HG02623 (cell line): ENCODE data around the gene GSTM5.
"Not testable (repeated sequence)": the region's sequence is repeated elsewhere in the genome, so short reads cannot be mapped to it uniquely, and the experiment has no call there.

Experiments
- ATAC-seq: cut with Tn5 transposase; IDR thresholded peaks from one replicate; pipeline ENCODE4 v1.9.1; 2021; ENCODE audit warnings: moderate library complexity; ENCODE audit not compliant: unreplicated experiment

The GSTM5 gene

DNA sequence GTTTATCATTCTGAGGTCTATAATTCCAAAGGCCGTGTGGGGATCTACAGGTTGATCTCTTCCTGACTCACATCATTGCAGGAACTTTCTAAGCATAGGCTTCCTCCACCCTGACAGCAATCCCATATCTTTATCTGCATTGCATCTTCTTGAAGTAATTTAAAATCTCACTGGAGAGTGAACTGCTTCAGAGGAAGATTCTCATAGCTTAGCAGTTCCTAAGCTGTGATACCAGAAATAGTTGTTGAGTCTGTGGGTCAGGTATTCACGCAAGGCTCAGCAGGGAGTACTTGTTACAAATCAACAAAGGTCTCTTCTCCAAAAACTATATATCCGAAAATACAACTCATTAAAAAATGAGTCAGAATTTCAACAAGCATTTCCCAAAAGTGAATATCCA, 16.9 kb upstream of the GSTM5 start:
- not testable (repeated sequence) for ATAC-seq

DNA sequence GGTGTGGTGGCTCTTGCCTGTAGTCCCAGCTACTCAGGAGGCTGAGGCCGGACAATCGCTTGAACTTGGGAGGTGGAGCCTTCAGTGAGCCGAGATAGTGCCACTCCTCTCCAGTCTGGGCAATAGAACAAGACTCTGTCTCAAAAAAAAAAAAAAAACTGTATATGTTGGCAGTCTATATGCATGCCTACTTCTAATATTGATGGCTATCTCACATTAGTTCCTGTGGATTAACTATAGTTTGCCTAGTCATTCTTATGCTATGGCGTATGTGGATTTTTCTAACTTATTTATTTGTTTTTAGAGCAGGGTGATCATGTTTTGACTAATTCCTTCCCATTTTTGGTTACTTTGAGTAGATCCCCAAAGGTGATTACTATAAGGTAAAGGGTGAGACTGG, 15.0 kb upstream of the GSTM5 start:
- ATAC-seq = no peak

DNA sequence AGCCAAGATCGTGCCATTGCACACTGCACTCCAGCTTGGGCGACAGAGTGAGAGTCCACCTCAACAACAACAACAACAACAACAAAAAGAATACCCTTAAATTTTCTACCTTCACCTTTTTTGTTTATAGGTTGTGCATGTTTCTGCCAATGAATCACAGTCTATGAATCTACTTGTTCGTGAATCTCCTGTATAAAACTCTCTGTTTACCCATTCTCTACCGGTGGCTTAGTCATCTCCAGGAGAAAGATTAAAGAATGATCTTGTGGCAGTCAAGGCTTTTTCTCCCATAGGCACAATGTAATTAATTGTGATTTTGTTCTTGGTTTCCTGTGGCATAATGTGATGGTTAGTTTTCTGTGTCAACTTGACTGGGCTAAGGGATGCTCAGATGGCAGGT, 14.2 kb upstream of the GSTM5 start:
- not testable (repeated sequence) for ATAC-seq

DNA sequence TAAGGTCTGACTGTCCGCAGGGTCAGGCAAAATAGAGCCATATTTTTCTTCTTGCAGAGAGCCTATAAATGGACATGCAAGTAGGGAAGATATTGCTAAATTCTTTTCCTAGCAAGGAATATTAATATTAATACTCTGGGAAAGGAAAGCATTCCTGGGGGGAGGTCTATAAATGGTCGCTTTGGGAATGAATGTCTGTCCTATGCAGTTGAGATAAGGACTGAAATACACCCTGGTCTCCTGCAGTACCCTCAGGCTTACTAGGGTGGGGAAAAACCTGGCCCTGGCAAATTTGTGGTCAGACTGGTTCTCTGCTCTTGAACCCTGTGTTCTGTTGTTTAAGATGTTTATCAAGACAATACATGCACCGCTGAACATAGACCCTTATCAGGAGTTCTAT, 9.1 kb upstream of the GSTM5 start:
- not testable (repeated sequence) for ATAC-seq

DNA sequence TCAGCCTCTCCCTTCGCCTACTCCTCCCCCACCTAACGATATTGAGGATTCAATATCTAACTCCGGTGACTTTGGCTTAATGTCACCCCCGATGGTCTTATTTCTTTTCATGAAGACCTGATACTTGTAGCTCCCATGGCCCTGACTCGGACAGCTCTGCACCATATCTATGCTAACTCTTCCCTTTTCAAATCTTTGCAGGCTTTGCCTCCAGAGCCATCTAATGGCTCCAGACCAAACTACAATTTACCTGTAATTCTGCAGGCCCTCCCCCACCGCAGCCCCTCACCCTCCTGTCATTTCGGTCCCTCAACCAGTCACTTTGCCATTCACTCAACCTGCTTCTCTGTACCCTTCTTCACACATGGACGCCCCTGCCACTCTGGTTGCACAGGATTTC, 7.9 kb upstream of the GSTM5 start:
- no peak for ATAC-seq

DNA sequence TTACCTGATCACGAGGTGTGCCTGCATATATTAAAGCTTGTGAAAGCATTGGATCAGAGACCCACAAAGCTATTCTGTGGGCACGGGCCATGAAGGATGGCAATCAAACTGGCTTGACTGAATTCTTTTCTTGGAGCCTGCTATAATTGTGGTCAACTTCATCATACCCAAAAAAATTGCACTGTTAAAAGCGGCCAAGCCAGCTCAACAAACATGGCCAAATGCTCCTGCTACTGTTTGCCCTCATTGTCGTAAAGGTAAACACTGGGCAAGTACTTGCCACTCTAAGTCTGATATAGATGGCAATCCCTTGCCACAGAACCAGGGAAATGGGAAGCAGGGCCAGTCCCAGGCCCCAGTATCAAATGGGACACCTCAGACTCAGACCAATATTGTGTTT, 6.6 kb upstream of the GSTM5 start:
- ATAC-seq = no peak

DNA sequence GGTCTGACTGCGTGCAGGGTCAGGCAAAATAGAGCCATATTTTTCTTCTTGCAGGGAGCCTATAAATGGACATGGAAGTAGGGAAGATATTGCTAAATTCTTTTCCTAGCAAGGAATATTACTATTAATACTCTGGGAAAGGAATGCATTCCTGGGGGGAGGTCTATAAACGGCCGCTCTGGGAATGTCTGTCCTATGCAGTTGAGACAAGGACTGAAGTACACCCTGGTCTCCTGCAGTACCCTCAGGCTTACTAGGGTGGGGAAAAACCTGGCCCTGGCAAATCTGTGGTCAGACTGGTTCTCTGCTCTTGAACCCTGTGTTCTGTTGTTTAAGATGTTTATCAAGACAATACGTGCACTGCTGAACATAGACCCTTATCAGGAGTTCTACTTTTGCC, 3.1 kb upstream of the GSTM5 start:
- not testable (repeated sequence) for ATAC-seq

DNA sequence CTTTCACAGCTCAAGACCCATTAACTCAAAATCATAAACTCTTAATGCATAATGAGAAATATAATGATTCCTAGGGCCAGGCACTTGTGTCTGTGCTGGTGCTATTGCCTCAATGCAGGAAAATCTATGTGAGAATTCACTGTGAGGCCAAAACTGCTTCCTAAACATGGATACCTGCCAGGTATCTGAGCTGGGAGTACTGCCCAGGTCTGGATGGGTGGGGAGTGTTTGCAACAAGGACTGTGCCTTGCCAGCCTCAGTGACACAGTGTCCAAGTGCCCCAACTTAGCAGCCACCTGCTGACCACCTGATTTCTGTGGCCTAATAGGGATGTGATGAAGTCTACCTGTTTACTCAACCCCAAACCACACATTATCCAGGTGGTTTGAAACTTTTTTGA, 2.2 kb upstream of the GSTM5 start:
- not testable (repeated sequence) for ATAC-seq

DNA sequence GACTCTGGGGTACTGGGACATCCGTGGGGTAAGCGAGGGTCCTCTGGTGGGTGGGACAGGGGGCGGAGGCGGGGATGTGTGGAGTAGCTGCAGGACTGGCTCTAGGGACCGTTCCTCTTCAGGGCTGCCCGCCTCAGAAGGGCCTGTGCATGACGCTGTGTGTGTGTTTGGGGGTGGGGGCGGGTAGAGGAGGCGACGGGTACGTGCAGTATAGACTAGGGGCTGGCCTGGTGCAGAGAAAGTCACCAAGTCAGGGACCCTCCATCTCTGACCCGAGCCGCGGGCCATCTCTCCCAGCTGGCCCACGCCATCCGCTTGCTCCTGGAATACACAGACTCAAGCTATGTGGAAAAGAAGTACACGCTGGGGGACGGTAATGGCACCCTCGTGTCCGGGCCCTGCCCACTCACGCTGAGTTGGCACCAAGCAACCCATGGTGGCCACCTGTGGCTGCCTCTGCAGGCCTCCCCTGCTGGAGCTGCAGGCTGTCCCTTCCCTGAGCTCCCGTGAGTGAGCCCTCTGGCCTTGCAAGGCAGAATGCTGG, 342 bp downstream of the GSTM5 start:
- no peak for ATAC-seq

DNA sequence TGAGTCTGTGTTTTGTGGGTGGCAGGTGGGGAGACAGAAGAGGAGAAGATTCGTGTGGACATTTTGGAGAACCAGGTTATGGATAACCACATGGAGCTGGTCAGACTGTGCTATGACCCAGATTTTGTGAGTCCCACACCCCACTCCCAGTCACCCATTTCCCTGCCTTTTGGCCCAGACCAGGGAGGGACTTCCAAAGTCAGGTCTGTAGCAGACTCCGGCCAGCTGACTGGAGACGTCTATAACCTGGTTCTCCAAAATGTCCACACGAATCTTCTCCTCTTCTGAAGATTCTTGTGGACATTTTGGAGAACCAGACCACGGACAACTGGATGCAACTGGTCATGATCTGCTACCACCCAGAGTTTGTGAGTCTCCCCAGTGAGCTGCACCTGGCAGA, 1.6 kb downstream of the GSTM5 start:
- ATAC-seq = no peak

DNA sequence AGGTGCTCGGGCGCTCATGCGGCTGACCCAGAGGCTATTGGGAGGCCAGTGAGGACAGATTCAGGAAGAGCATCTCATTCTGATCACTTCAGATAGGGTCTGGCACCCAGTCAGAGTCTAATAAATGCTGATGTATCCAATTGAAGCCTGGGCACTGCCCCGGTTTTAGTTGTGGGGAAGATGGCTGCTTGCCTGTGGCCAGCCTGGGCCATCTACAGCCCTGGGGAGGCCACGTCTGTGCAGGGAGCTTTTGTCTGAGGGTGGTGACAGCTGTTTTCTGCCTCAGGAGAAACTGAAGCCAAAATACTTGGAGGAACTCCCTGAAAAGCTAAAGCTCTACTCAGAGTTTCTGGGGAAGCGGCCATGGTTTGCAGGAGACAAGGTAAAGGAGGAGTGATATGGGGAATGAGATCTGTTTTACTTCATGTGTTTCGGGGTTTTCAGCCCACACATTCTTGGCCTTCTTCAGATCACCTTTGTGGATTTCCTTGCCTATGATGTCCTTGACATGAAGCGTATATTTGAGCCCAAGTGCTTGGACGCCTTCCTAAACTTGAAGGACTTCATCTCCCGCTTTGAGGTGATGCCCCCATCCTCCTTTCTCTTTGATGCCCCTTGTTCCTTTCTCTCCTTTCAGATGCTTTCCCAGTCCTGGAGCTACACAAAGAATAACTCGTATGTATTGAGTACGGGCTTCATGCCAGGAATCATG, 2.8 kb downstream of the GSTM5 start:
- ATAC-seq = no peak

DNA sequence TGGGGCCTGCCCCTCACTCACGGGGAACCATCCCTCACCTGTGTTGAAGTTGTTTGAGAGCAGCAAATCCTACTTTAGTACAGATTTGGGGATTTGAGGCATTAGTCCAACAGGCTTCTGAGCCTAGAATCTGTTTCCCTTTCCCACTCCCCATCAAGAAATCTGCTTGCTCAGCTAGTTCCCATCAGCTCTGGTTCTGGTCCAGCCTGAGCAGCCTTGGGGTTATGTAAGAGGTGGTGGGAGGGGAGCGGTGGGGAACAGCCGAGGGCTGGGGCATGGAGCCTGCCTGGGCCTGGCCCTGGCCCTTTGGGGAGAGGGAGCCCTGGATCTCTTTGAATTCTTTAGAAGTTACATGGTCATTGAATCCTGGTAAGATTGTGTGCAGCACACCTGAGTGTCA, 4.1 kb downstream of the GSTM5 start:
- no peak for ATAC-seq

DNA sequence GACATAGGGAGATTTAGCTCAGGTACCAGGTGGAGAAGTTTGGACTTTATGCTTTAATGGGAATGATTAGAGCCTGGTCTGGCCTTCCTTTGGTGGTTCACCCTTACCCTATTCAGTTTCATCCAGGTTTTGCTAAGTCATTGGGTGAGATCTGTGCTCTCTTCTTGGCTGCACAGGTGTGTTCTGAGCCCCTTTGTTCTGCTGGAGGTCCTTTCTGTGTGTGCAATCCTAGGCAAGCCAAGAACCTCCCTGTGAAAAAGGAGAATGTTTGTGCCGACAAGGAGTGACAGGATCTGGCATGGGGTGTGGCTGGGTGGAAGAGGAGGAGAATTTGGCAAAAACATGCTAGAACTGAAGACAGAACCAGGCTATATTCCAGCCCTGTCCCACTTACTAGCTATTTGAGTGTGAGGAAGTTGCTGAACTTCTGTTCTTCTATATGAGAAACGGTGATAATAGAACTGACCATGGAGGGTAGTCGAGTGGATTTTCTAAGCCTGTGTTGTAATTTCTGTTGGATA, 4.6 kb downstream of the GSTM5 start:
- ATAC-seq = no peak

DNA sequence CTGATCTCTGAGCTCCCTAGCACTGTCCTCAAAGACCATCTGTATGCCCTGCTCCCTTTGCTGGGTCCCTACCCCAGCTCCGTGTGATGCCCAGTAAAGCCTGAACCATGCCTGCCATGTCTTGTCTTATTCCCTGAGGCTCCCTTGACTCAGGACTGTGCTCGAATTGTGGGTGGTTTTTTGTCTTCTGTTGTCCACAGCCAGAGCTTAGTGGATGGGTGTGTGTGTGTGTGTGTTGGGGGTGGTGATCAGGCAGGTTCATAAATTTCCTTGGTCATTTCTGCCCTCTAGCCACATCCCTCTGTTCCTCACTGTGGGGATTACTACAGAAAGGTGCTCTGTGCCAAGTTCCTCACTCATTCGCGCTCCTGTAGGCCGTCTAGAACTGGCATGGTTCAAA, 5.7 kb downstream of the GSTM5 start:
- no peak for ATAC-seq

DNA sequence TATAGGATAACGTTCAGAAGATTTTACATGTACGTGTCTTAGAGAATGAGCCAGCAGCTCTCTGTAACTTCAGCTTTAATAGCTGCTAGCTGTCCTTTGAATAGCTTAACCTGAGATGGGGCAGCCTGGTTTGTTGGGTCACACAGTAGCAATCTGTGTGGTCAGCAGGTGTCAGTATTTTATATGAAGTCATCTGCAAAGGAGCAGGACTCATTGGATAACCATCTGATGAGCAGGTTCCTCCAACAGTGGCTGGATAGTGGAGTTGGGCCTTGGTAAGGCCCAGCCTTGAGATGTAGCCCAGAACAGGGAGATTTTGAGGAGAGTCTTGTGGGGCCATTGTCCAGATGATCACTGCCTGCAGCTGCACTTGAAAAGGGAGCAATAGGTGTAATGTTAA, 6.4 kb downstream of the GSTM5 start:
- ATAC-seq = no peak

DNA sequence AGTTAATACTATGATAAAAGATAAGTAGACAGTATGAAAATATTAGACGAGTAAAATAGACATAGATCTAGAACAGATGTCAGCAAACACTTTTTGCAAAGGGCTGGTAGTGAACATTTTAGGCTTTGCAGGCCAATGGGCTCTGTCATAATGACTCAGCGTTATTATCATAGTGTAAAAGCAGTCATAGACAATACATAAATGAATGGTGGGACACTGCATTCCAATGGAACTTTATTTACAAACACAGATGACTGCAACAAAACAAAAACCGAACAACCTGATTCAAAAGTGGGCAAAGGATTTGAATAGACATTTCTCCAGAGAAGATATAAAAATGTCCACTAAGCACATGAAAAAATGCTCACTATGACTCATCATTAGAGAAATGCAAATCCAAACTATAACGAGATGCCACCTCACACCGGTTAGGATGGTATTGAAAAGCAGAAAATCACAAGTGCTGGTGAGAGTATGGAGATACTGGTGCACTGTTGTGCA, 7.3 kb downstream of the GSTM5 start:
- no peak for ATAC-seq

DNA sequence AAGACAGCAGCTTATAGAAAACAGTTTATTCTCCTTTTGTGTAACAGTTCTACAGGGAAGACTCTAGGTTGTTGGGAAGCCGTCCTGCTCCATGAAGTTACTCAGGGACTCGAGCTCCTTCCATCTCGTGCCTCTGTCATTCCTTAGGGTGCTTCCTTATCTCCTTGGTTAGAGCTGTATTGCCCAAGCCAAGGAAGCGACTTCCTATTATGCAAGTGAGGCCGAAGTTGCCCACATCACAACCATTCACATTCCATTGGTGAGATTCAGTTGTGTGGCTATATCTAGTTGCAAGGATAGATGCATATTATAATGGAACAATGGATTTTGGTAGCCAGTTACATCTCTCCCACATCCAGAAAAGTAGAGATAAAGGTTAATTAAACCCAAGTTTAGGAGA, 9.0 kb downstream of the GSTM5 start:
- ATAC-seq = no peak

DNA sequence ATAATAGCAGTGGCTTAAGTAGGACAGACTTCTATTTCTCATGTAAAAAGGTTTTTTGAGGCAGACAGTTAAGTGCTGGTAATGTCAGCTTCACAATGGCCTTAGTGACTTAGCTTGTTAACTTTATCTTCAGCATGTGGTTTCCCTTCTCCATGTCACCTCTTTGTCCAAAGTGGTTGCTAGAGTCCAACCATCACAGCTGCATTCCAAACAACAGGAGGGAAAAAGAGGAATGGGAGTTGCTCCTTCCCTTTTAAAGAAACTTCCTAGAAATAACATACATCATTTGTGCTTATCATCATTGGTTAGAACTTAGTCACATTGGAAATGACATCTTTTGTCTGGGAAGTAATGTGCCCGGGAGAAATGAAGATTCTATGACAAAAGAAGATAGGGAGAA, 9.9 kb downstream of the GSTM5 start:
- ATAC-seq = no peak

DNA sequence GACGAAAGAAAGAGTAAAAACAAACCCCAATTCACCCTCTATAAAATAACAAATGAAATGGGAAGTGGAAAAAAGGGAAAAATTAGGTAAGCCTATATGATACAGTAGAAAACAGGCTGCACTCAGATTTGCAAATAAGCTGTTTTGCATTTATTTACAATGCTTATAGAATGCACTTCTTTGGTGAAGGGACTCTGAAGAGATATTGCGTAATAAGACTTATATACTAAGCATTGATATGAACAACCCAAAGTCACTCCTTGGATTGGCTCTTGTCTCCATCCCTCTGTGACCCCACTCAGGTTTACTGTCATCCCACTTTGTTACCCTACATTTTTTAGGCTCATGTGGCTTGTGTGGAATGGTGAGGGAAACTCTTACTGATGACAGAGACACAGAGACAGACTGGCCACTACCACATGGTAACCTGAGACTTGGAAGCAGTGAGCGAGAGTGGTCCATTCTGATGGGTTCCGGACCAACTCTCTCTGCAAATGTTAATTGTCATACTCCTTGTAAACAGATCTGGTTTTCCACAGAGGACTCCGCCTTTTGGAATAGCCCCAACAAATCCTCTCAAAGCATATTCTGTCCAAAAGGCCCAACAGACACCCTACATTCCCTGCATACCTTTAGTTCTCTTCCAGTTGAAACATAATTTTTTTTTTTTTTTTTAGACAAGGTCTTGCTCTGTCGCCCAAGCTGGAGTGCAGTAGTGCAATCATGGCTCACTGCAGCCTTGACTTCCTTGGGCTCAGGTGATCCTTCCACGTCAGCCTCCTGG, 11.0 kb downstream of the GSTM5 start:
- ATAC-seq = no peak

DNA sequence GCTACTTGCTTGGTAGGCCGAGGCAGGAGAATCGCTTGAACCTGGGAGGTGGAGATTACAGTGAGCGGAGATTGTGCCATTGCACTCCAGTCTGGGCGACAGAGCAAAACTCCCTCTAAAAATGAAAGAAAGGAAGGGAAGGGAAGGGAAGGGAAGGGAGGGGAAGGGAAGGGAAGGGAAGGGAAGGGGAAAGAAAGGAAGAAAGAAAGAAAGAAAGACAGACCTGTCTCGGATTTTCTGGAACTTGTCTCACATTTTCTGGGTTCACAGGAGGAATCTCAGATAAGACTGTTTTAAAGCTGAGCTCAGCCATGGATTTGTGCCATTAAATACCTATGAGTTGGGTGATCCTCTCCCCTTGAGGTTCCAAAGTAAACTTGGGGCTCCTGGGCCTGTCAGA, 12.9 kb downstream of the GSTM5 start:
- ATAC-seq = no peak

DNA sequence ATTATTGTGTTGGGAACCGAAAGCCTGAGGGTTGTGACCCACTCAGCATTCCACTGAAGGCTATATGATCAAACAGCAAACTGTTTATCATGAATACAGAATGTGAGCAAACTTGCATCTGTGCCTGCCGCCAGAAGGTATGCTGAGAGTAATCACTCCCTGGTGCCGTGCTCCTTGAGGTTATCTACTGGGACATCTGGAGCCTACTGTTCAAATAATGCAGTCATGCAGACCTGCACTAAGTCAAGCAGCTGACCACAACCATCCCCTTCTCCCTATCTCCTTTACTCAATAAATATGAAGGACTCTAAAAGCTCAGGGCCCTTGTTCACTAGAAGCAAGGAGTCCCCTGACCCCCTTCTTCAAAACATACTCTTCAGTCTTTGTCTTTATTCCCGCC, 13.5 kb downstream of the GSTM5 start:
- ATAC-seq = no peak

DNA sequence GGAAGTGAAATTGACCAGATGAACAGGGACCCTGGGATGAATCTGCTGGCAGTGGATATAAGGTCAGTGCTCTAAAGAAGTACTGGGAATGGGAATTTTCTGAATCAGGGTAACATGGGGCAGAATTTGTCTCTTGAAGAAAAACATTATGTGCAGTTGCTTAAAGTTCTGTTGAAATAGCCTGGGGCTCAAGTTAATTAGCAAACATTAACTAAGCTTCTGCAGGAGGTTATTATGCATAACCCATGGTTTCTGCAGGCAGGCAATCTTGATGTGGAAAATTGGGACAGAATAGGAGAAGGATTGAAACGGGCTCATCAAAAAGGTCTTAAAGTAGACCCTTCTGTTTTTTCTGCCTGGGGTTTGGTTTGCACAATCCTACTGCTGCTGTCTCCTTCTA, 14.0 kb downstream of the GSTM5 start:
- ATAC-seq = no peak
